HG03196 (cell line): ENCODE results near the gene PRR20A.
"Not testable (repeated sequence)": the region's sequence is repeated elsewhere in the genome, so short reads cannot be mapped to it uniquely, and the experiment has no call there.

ENCODE experiments used
- ATAC-seq: cut with Tn5 transposase; IDR thresholded peaks from one replicate; pipeline ENCODE4 v1.9.1; 2021; ENCODE audit not compliant: unreplicated experiment

Gene PRR20A

DNA sequence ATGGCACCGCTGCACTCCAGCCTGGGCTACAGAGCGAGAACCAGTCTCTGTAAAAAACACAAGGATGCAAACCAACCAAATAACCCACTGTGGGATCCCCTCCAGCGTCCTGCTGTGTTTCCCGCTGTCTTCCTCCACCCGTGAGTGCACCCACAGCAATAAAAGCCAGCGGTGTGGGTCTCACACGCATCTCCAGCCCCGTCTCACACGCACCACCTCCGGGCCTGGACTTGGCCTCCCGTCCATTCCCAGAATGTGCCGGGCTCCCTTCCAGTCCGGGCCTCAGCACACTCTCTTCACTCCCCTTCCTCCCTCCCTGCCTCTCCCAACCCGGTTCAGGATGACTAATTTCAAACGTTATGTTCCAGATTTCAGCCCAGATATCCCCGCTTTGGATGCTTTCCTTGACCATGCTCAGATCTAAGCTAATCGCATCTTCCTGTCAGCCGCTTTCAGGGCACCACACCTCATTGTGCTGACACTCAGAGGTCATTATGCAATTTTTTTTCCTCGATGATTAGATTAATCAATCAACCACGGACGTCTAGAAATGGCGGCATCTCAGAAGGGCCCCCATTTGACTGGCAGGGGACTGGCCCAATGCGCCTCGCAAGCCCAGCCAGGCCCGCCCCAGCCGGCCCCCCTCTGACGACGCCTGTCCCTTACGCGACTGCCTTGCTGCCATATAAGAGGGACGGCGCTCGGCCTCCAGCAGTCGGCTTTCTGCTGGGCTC lies at the start of gene PRR20A:
PRR20A (plus strand) TSS at position 684 of the 734 bp plus-strand sequence. CDS start 387 bp downstream, outside the sequence.
- not testable (repeated sequence) for ATAC-seq

DNA sequence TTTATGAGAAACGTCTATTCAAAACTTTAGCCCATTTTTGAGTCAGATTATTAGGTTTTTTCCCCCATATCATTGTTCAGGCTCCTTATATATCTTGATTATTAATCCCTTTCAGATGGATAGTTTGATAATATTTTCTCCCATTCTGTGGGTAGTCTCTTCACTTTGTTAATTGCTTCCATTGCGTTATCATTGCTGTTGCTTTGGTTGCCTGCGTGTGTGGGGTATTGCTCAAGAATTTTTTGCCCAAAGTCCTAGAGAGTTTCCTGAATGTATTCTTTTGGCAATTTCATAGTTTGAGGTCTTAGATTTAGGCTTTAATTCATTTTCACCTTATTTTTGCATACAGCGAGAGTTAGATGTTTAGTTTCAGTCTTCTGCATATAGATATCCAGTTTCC lies 25.8 kb upstream of the PRR20A start:
- no peak for ATAC-seq

DNA sequence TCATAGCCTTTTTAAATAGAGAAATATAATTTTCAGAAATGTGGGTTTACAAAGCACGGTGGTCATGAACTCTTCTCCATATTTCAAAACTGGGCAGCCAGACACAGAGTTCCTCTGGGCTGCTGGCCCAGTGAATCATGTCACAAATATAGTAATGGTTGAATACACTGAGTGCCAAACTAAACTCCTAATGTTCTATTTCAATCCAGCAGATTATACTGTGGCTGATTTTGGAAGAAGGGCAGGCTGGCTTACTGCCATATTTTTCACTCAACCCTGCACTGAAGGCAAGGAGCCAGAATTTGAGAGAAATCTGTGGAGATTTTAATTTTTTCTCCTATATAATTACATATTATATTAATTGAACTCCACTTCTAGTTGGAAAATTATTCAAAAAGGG lies 17.0 kb upstream of the PRR20A start:
- ATAC-seq, result no peak

DNA sequence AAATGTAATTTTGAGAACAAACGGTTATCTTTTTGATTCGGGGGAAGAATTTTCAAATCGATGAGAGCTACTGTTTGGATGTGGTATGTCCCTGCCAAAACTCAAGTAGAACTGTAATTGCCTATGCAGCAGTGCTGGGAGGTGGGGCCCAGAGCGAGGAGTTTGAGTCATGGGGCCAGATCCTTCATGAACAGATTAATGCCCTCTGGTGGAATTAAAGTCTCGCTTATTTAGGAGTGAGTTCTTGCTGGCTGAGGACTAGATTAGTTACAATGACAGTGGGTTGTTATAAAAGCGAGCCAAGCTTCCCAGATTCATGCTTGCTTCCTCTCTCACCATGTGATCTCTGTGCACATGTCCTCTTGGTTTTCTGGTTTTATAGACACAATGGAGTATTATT lies 11.8 kb upstream of the PRR20A start:
- ATAC-seq, result no peak

DNA sequence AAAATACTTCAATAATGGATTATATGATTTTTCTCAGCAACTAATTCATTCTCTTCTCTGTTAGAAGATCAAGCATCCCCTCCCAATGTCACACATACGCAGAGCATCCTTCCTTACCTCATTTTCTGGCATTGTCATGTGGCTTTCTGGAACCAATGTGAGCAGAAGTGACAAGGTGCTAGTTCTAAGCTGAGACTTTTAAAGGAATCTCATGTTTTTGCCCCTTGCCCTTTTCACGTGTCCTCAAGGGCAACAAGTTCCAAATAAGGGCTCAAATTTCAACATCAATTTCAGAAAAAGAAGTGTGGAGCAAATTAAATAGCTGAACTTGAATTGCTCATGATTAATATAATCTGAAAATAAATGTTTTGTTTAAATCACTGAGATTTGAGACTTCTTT lies 4.6 kb upstream of the PRR20A start:
- ATAC-seq, result no peak

DNA sequence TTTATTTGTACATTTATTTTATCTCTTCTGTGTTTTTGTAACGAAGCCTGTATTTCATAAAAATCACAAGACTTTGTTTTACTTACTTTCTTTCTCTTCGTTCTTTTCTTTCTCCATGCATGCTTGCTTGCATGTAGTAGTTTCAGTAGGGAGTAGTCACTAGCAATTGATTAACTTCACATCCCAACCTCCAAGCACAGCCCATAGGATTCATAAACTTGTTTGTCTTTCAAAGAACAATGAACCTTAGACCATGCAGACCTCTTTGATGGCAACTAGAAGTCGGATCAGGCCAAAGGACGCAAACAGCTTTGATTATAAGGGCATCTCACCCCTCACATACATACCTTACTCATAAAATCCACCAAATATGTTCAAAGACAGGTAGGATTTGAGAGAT lies 3.1 kb upstream of the PRR20A start:
- no peak for ATAC-seq

DNA sequence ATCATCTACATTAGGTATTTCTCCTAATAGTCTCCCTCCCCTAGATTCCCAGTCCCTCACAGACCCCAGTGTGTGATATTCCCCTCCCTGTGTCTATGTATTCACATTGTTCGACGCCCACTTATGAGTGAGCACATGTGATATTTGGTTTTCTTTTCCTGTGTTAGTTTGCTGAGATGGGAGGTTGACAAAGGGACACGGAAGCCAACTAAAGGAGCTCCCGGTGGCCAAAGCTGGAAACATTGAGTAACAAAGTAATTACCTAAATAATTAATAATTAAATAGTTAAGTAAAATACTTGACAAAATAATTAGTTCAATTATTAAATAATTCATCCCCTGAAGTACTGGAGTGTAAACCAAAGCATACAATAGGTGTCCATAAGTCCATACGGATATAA lies 1.7 kb upstream of the PRR20A start:
- no peak for ATAC-seq

DNA sequence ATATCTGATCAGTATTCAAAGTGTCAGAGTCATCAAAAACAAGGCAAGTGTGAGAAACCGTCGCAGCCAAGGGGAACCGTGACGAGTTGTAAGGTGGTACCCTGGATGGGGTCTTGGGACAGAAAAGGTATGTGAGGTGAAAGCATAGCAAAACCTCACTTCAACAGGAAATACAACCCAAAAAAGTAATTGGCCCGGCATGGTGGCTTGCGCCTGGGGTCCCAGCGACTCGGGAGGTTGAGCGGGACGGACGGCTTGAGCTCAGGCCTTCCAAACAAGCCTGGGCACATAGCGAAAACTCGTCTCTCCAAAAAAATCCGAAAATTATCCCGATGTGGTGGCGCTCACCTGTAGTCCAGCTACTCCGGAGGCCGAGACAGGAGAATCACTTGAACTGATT lies 937 bp upstream of the PRR20A start:
- not testable (repeated sequence) for ATAC-seq

DNA sequence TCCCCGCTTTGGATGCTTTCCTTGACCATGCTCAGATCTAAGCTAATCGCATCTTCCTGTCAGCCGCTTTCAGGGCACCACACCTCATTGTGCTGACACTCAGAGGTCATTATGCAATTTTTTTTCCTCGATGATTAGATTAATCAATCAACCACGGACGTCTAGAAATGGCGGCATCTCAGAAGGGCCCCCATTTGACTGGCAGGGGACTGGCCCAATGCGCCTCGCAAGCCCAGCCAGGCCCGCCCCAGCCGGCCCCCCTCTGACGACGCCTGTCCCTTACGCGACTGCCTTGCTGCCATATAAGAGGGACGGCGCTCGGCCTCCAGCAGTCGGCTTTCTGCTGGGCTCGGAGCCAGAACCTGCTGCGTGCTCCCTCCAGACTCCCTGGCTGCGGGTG lies 6.5 kb downstream of the PRR20A start, which contains the start of gene PRR20B:
PRR20B (plus strand) TSS at position 301 of the 400 bp plus-strand sequence. CDS start 387 bp downstream, outside the sequence.
- not testable (repeated sequence) for ATAC-seq

DNA sequence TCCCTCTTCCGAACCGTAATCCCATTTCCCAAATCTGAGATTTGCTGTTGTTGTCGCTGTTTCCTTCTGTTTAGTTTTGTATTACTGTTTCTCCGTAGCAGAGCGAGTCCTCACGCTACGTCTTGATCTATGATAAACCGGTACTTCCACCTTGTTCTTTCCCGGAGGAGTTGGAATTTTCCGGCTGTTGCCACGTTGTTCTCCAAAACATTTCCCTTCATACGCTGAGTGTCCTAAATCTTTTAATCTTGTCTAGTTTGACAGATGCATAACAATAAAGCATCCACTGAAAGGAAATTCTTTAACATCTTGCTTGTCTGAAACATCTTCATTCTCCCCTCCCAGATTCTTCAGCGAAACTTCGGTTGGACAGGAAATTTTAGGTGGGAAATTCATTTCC lies 7.4 kb downstream of the PRR20A start:
- ATAC-seq, result not testable (repeated sequence)

DNA sequence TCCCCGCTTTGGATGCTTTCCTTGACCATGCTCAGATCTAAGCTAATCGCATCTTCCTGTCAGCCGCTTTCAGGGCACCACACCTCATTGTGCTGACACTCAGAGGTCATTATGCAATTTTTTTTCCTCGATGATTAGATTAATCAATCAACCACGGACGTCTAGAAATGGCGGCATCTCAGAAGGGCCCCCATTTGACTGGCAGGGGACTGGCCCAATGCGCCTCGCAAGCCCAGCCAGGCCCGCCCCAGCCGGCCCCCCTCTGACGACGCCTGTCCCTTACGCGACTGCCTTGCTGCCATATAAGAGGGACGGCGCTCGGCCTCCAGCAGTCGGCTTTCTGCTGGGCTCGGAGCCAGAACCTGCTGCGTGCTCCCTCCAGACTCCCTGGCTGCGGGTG lies 13.0 kb downstream of the PRR20A start, which contains the start of gene PRR20C:
PRR20C (plus strand) TSS at position 301 of the 400 bp plus-strand sequence. CDS start 387 bp downstream, outside the sequence.
- ATAC-seq, result not testable (repeated sequence)

DNA sequence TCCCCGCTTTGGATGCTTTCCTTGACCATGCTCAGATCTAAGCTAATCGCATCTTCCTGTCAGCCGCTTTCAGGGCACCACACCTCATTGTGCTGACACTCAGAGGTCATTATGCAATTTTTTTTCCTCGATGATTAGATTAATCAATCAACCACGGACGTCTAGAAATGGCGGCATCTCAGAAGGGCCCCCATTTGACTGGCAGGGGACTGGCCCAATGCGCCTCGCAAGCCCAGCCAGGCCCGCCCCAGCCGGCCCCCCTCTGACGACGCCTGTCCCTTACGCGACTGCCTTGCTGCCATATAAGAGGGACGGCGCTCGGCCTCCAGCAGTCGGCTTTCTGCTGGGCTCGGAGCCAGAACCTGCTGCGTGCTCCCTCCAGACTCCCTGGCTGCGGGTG lies 19.6 kb downstream of the PRR20A start, which contains the start of gene PRR20D:
PRR20D (plus strand) TSS at position 301 of the 400 bp plus-strand sequence. CDS start 387 bp downstream, outside the sequence.
- ATAC-seq, result not testable (repeated sequence)

DNA sequence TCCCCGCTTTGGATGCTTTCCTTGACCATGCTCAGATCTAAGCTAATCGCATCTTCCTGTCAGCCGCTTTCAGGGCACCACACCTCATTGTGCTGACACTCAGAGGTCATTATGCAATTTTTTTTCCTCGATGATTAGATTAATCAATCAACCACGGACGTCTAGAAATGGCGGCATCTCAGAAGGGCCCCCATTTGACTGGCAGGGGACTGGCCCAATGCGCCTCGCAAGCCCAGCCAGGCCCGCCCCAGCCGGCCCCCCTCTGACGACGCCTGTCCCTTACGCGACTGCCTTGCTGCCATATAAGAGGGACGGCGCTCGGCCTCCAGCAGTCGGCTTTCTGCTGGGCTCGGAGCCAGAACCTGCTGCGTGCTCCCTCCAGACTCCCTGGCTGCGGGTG lies 26.2 kb downstream of the PRR20A start, which contains the start of gene PRR20E:
PRR20E (plus strand) TSS at position 301 of the 400 bp plus-strand sequence. CDS start 387 bp downstream, outside the sequence.
- ATAC-seq, result not testable (repeated sequence)

DNA sequence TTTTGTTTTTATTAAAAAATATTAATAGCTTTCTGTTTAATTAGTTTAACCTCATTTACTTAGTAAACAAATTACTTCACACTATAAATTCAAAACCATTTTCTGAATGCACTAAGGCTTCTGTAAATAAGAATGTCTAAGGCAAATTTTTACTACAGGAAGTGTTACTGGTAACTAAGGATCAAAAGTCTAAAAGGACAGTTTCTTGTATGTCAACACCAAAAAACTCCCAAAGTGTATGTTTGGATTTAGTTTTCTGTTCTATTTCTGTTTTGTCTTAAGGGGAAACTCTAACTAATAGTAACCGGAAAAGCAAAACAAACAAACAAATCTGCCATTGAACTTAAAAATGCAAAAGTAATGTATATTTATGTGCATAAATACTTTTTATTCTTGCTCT lies 50.9 kb downstream of the PRR20A start:
- no peak for ATAC-seq
